H1 (cell line): ENCODE measurements around the gene NECTIN3. TPM values are rescaled to one million over a fixed set of nuclear protein-coding genes. Genes with fewer than 3 reads are reported as not detected.

Experiments
- CTCF ChIA-PET: fragments of 300-600 bp; sonication (Branson Sonifier 250); formaldehyde crosslinking; loops from one replicate; lab custom pipeline; 2021; ENCODE audit not compliant: partially characterized antibody; lab: Charles Lee
- POLR2A ChIA-PET: fragments of 300-600 bp; sonication (Branson Sonifier 250); formaldehyde crosslinking; loops from one replicate; lab custom pipeline; 2021; ENCODE audit warnings: inconsistent platforms; ENCODE audit not compliant: partially characterized antibody; lab: Charles Lee
- DNase-seq, 2 experiments: peaks; one replicate each; pipeline versions ENCODE4 v3.0.0 to v3.0.0-alpha.2; 2010 to 2022; ENCODE audit warnings: low spot score in 2 of 2, low read depth in 1 of 2, mixed read lengths in 1 of 2
- FAIRE-seq: peaks from 2 replicates; lab custom pipeline; 2011; peaks lifted over from hg19 to GRCh38; lab: Jason Lieb, UNC
- H2AFZ ChIP-seq: 2 replicates; pipeline ENCODE4 v1.8.1; 2012; ENCODE audit warnings: low read length, inconsistent platforms
- H2AK5ac ChIP-seq: 2 replicates; pipeline ENCODE4 v1.6.1; 2013; ENCODE audit warnings: low read depth, low read length
- H2BK120ac ChIP-seq: replicated peaks from 2 replicates; pipeline ENCODE3; 2013; ENCODE audit warnings: low read depth, low read length, inconsistent platforms
- H2BK12ac ChIP-seq: 2 replicates; pipeline ENCODE4 v1.6.1; 2013; ENCODE audit warnings: low read depth, low read length
- H2BK15ac ChIP-seq: 2 replicates; pipeline ENCODE4 v1.6.1; 2013; ENCODE audit warnings: low read length
- H2BK20ac ChIP-seq: 2 replicates; pipeline ENCODE4 v1.6.1; 2013; ENCODE audit warnings: low read length
- H2BK5ac ChIP-seq: 2 replicates; pipeline ENCODE4 v1.6.1; 2013; ENCODE audit warnings: low read depth, low read length
- H3K14ac ChIP-seq: 2 replicates; pipeline ENCODE4 v1.6.1; 2013; ENCODE audit warnings: inconsistent platforms; ENCODE audit not compliant: insufficient read length
- H3K18ac ChIP-seq: 2 replicates; pipeline ENCODE4 v1.6.1; 2013; ENCODE audit warnings: low read length; ENCODE audit errors: extremely low read depth
- H3K23ac ChIP-seq: 2 replicates; pipeline ENCODE4 v1.6.1; 2013; ENCODE audit warnings: inconsistent platforms; ENCODE audit not compliant: insufficient read length
- H3K23me2 ChIP-seq: 2 replicates; pipeline ENCODE4 v1.6.1; 2013; ENCODE audit warnings: low read depth, low read length
- H3K27ac ChIP-seq: 2 replicates; pipeline ENCODE4 v1.6.1; 2011; ENCODE audit warnings: low read depth, low read length, inconsistent platforms
- H3K27me3 ChIP-seq, 4 experiments: replicated peaks in 1 of 4; 1 replicate in 1 of 4; 2 replicates in 3 of 4; pipeline versions ENCODE4 v1.6.1 to v1.8.1; 2011 to 2013; ENCODE audit warnings: low read length in 3 of 4, mild to moderate bottlenecking in 3 of 4, inconsistent platforms in 2 of 4, mixed read lengths in 2 of 4, moderate library complexity in 1 of 4; ENCODE audit not compliant: control insufficient read depth in 3 of 4, insufficient read depth in 3 of 4; ENCODE audit errors: extremely low read depth in 1 of 4
- H3K36me3 ChIP-seq, 4 experiments: 2 replicates each; pipeline versions ENCODE4 v1.6.1 to v1.8.1; 2011 to 2013; ENCODE audit warnings: mild to moderate bottlenecking in 4 of 4, low read length in 3 of 4, moderate library complexity in 2 of 4, control low read depth in 1 of 4, inconsistent platforms in 1 of 4; ENCODE audit not compliant: insufficient read depth in 4 of 4, control insufficient read depth in 2 of 4
- H3K4ac ChIP-seq: replicated peaks from 2 replicates; pipeline ENCODE3; 2013; ENCODE audit warnings: low read length, low read depth, mixed read lengths, inconsistent platforms; ENCODE audit not compliant: insufficient read length
- H3K4me1 ChIP-seq, 4 experiments: replicated peaks in 1 of 4; 1 replicate in 1 of 4; 2 replicates in 3 of 4; pipeline versions ENCODE4 v1.6.1 to v1.8.1; 2011 to 2013; ENCODE audit warnings: low read length in 3 of 4, inconsistent platforms in 2 of 4, mixed read lengths in 1 of 4; ENCODE audit not compliant: insufficient read depth in 4 of 4, control insufficient read depth in 3 of 4
- H3K4me2 ChIP-seq, 2 experiments: 2 replicates each; pipeline versions ENCODE4 v1.6.1 to v1.8.1; 2011 to 2013; ENCODE audit warnings: low read depth in 2 of 2, low read length in 2 of 2, control low read depth in 1 of 2, inconsistent platforms in 1 of 2, mild to moderate bottlenecking in 1 of 2; ENCODE audit not compliant: insufficient read depth in 1 of 2
- H3K4me3 ChIP-seq, 4 experiments: fragments of 200-600, 300-600 bp in 1 of 4; sonication (generic), shearing (Covaris generic), sonication (Bioruptor Twin) in 1 of 4; 2 replicates each; pipeline versions ENCODE4 v1.5.1 to v1.8.1; 2011 to 2016; ENCODE audit warnings: low read length in 4 of 4, low read depth in 3 of 4, control low read depth in 2 of 4, inconsistent platforms in 2 of 4, mild to moderate bottlenecking in 2 of 4, mixed read lengths in 1 of 4, moderate library complexity in 1 of 4; ENCODE audit not compliant: insufficient read depth in 2 of 4; ENCODE audit errors: extremely low read depth in 1 of 4
- H3K56ac ChIP-seq: replicated peaks from 2 replicates; pipeline ENCODE3; 2013; ENCODE audit warnings: low read depth, mild to moderate bottlenecking, mixed read lengths, low read length, inconsistent platforms; ENCODE audit not compliant: insufficient read length
- H3K79me1 ChIP-seq: 2 replicates; pipeline ENCODE4 v1.6.1; 2013; ENCODE audit warnings: low read depth, low read length, control low read depth
- H3K79me2 ChIP-seq, 2 experiments: 2 replicates each; pipeline versions ENCODE4 v1.6.1 to v1.8.1; 2012 to 2013; ENCODE audit warnings: low read length in 2 of 2, mild to moderate bottlenecking in 2 of 2, inconsistent platforms in 1 of 2; ENCODE audit not compliant: insufficient read depth in 2 of 2, control insufficient read depth in 1 of 2
- H3K9ac ChIP-seq, 4 experiments: replicated peaks in 1 of 4; 1 replicate in 1 of 4; 2 replicates in 3 of 4; pipeline versions ENCODE4 v1.6.1 to v1.8.1; 2011 to 2013; ENCODE audit warnings: low read depth in 3 of 4, low read length in 3 of 4, control low read depth in 2 of 4, mild to moderate bottlenecking in 2 of 4, moderate library complexity in 2 of 4, inconsistent platforms in 1 of 4; ENCODE audit errors: extremely low read depth in 1 of 4
- H3K9me3 ChIP-seq, 2 experiments: 2 replicates each; pipeline versions ENCODE4 v1.6.1 to v1.8.1; 2012 to 2013; ENCODE audit warnings: mild to moderate bottlenecking in 2 of 2, moderate library complexity in 2 of 2, control low read depth in 1 of 2, inconsistent platforms in 1 of 2, low read depth in 1 of 2, low read length in 1 of 2, mixed read lengths in 1 of 2; ENCODE audit not compliant: insufficient read depth in 2 of 2
- H4K20me1 ChIP-seq, 2 experiments: replicated peaks in 1 of 2; 2 replicates each; pipeline versions ENCODE3 to v1.8.1; 2011 to 2013; ENCODE audit warnings: inconsistent platforms in 2 of 2, low read length in 2 of 2, mild to moderate bottlenecking in 1 of 2; ENCODE audit not compliant: insufficient read depth in 2 of 2, control insufficient read depth in 1 of 2
- H4K5ac ChIP-seq: 2 replicates; pipeline ENCODE4 v1.6.1; 2013; ENCODE audit warnings: low read length, low read depth, mixed read lengths, inconsistent platforms; ENCODE audit not compliant: insufficient read length
- H4K8ac ChIP-seq: 2 replicates; pipeline ENCODE4 v1.8.0; 2013; ENCODE audit warnings: mild to moderate bottlenecking, moderate library complexity, low read length, inconsistent platforms; ENCODE audit not compliant: insufficient read depth; ENCODE audit errors: extremely low read depth
- H4K91ac ChIP-seq: replicated peaks from 2 replicates; pipeline ENCODE3; 2013; ENCODE audit warnings: low read length, mixed read lengths, inconsistent platforms; ENCODE audit not compliant: insufficient read length
- CHD2 ChIP-seq: IDR thresholded peaks from 2 replicates; pipeline ENCODE4 v1.6.1; 2012; ENCODE audit warnings: low read length, improper control_type of control experiment
- GTF2F1 ChIP-seq: IDR thresholded peaks from 2 replicates; pipeline ENCODE4 v1.6.1; 2012; ENCODE audit warnings: low read depth, low read length, improper control_type of control experiment, borderline replicate concordance
- HDAC2 ChIP-seq, 2 experiments: fragments of 300-600 bp in 1 of 2; sonication (generic) in 1 of 2; IDR thresholded peaks; 2 replicates each; pipeline ENCODE4 v1.6.1; 2011 to 2012; ENCODE audit warnings: low read depth in 2 of 2, low read length in 2 of 2, mild to moderate bottlenecking in 2 of 2, moderate library complexity in 2 of 2, borderline replicate concordance in 1 of 2, inconsistent platforms in 1 of 2
- HDAC6 ChIP-seq: IDR thresholded peaks from one replicate; pipeline ENCODE4 v1.7.1; 2012; ENCODE audit warnings: low read depth, mild to moderate bottlenecking, inconsistent platforms, low read length, moderate library complexity
- KDM4A ChIP-seq: IDR thresholded peaks from one replicate; pipeline ENCODE4 v1.7.1; 2012; ENCODE audit warnings: low read depth, mild to moderate bottlenecking, moderate library complexity, low read length, inconsistent platforms; ENCODE audit not compliant: severe bottlenecking
- RBBP5 ChIP-seq: IDR thresholded peaks from 2 replicates; pipeline ENCODE4 v1.7.1; 2012; ENCODE audit warnings: low read depth, mild to moderate bottlenecking, inconsistent platforms, low read length, moderate library complexity, borderline replicate concordance
- USF2 ChIP-seq: IDR thresholded peaks from 2 replicates; pipeline ENCODE4 v1.6.1; 2011; ENCODE audit warnings: low read length, improper control_type of control experiment
- WGBS, 2 experiments: shearing (Covaris generic) in 1 of 2; methylation state at CpG; one replicate each; pipeline versions ENCODE4 v1.1.6 to v1.1.7; 2013 to 2015; ENCODE audit warnings: low lambda C conversion rate in 2 of 2, mixed read lengths in 2 of 2, inconsistent platforms in 1 of 2, low coverage in 1 of 2, missing lambda C conversion rate in 1 of 2; ENCODE audit not compliant: insufficient replicate concordance in 2 of 2, insufficient coverage in 1 of 2, insufficient read length in 1 of 2; ENCODE audit errors: extremely low coverage in 1 of 2, missing lambda C conversion rate in 1 of 2; 5-methylcytosine and 5-hydroxymethylcytosine counted together
- polyA plus RNA-seq, 7 experiments: library from polyadenylated mRNA; depleted of rRNA in 3 of 7; stranded (reverse) in 5 of 7; unstranded in 2 of 7; fragments of >200 nt in 5 of 7; fragments of 200-250 nt in 2 of 7; gene quantifications; 1 replicate in 5 of 7; 2 replicates in 1 of 7; 4 replicates in 1 of 7; pipeline versions ENCODE4 v1.2.1 to v1.2.3, GENCODE V29; 2011 to 2013; ENCODE audit warnings: missing spikeins in 2 of 7, mixed read lengths in 2 of 7
- total RNA-seq: library from RNA; stranded (reverse); fragmentation: NEBNext Ultra II Directional; extraction: Animal tissue kit (Norgen Biotek cat#: 25700); gene quantifications from 2 replicates; pipeline ENCODE4 v1.2.1, GENCODE V29; 2021

The NECTIN3 gene
- total and polyA plus RNA-seq, 2 of the 8 experiments (the other 6 are each of a cell fraction or from before 2014, with no cell fraction given), result 13.6 to 50.6 TPM

GRCh38 chr3:111107662-111108035 is 36.0 kb downstream of the NECTIN3 start:
- 84% methylated on average over 2 of the region's 2 CpGs; no CpG with 5 or more reads in 1 of the 2 experiments for WGBS, 2 experiments
- no peak for FAIRE-seq
- H3K79me1 ChIP-seq, result no peaks in the 10 kb centered on the region; the same call in 1 of the 2 replicates

More at GRCh38 chr3:111107662-111108035, 36.0 kb downstream of the NECTIN3 start:
- H3K9ac ChIP-seq, result no peak overlapping the region
- no peak overlapping the region for H2AK5ac ChIP-seq
- H2BK12ac ChIP-seq, result no peak overlapping the region
- no peak overlapping the region for H2BK15ac ChIP-seq
- no peak overlapping the region for H2BK5ac ChIP-seq
- H4K20me1 ChIP-seq, result peaks cover 0 to 4% of the 10 kb centered on the region in 2 experiments
- DNase-seq, result no peak
- H3K27ac ChIP-seq, result no peak overlapping the region
- H4K5ac ChIP-seq, result no peak overlapping the region
- H3K4me3 ChIP-seq, result no peak overlapping the region
- TF ChIP-seq KDM4A, result no peak
- TF ChIP-seq HDAC6, result no peak
- no peak for TF ChIP-seq CHD2
- no peak for TF ChIP-seq RBBP5
- no peak for TF ChIP-seq GTF2F1
- TF ChIP-seq USF2, result no peak
- no peak for TF ChIP-seq HDAC2 (IDR thresholded peaks at IDR 0.05; ENCODE audit: borderline replicate concordance in 1 of 2, low read depth in 2 of 2, low read length in 2 of 2)
- no peak overlapping the region for H2BK120ac ChIP-seq
- H3K4me2 ChIP-seq, result no peak overlapping the region
- H4K8ac ChIP-seq, result no peak overlapping the region
- no peak overlapping the region for H4K91ac ChIP-seq
- CTCF ChIA-PET, result interaction anchor here (0.8 kb wide), 1 partner anchor 27 kb away, joined by 3 read pairs; no protein-coding TSS in a partner anchor
- peaks cover 21 to 99% of the 10 kb centered on the region in 2 experiments for H3K79me2 ChIP-seq
- peaks cover 0 to 3% (median 0%) of the 10 kb centered on the region in 4 experiments; a peak in 1 of 8 replicates for H3K36me3 ChIP-seq
- H3K4ac ChIP-seq, result no peak overlapping the region
- peaks cover 0 to 6% of the 10 kb centered on the region in 2 experiments; a peak in 2 of 4 replicates for H3K9me3 ChIP-seq
- H3K4me1 ChIP-seq, result peaks cover 0 to 11% (median 2%) of the 10 kb centered on the region in 4 experiments; a peak in 6 of 7 replicates
- H3K23ac ChIP-seq, result no peak overlapping the region
- no peak overlapping the region for H2AFZ ChIP-seq
- no peak overlapping the region for H3K56ac ChIP-seq
- H3K23me2 ChIP-seq, result no peaks in the 10 kb centered on the region; the same call in 1 of the 2 replicates
- POLR2A ChIA-PET, result no interaction called here
- H2BK20ac ChIP-seq, result no peak overlapping the region
- no peak overlapping the region for H3K18ac ChIP-seq
- no peaks in the 10 kb centered on the region for H3K27me3 ChIP-seq
- H3K14ac ChIP-seq, result no peak overlapping the region
